Urinary bladder (tissue), 4 donors: Measurements from ENCODE around the gene CABLES1. TPM values are rescaled to one million over a fixed set of nuclear protein-coding genes. Genes with fewer than 3 reads are reported as not detected.
"Not testable (repeated sequence)": the region's sequence is repeated elsewhere in the genome, so short reads cannot be mapped to it uniquely, and the experiment has no call there.

Source experiments
- DNase-seq: peaks from one replicate; pipeline ENCODE4 v3.0.0-alpha.2; 2015; ENCODE audit errors: extremely low spot score
- H3K27ac ChIP-seq: one replicate; pipeline ENCODE4 v1.5.1; 2013; ENCODE audit warnings: low read depth, mild to moderate bottlenecking, moderate library complexity
- H3K36me3 ChIP-seq: one replicate; pipeline ENCODE4 v1.6.1; 2013; ENCODE audit warnings: mild to moderate bottlenecking, moderate library complexity; ENCODE audit not compliant: insufficient read depth
- H3K4me1 ChIP-seq: one replicate; pipeline ENCODE4 v1.6.1; 2013; ENCODE audit warnings: mild to moderate bottlenecking, moderate library complexity; ENCODE audit not compliant: insufficient read depth
- H3K4me3 ChIP-seq: one replicate; pipeline ENCODE4 v1.5.1; 2013; ENCODE audit warnings: low read depth, low read length
- WGBS: extraction: QIAGEN DNeasy Blood & Tissue Kit; methylation state at CpG from one replicate; pipeline ENCODE4 v1.1.7; 2013; 5-methylcytosine and 5-hydroxymethylcytosine counted together
- polyA plus RNA-seq: library from polyadenylated mRNA; stranded (reverse); fragments of 200-250 nt; gene quantifications from one replicate; pipeline ENCODE4 v1.2.3, GENCODE V29; 2013
- total RNA-seq: library from RNA; depleted of rRNA; stranded (reverse); fragments of >200 nt; gene quantifications from one replicate; pipeline ENCODE4 v1.2.3, GENCODE V29; 2014
- donor health status: healthy with polysubstance abuse.
- donor health status: healthy.

CABLES1 gene
- total and polyA plus RNA-seq, 2 donors: 4.5 to 14.6 TPM

DNA sequence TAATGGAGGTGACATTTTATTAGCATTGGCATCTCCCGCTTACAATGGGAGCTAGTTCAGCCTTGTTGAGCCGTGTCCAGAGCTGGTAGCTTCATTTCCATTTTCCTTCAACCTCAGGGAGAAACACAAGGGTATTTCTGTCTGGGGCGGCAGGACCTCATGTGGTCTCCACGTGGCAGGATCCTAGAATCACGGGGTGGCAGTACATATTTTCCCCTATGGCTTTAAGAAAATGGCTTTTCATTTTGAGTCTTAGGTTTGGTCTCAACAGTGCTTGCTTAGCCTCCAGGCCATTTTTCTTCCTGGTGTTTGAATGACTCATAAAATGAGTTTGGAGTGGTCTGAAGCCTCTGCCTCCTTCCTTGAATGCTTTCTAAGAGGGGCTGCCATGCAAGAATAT is 20.3 kb downstream of the CABLES1 start:
- Histone ChIP-seq H3K27ac (no peak overlapping the region), H3K36me3 (no peaks in the 10 kb centered on the region), H3K4me1 (no peaks in the 10 kb centered on the region), H3K4me3 (no peak overlapping the region)
- no peak for DNase-seq
- WGBS: 74% methylated on average over 5 of the region's 5 CpGs

- 93% methylated on average over 7 of the region's 7 CpGs for WGBS
- H3K4me1 ChIP-seq: no peaks in the 10 kb centered on the region
- no peak overlapping the region for H3K27ac ChIP-seq
- H3K36me3 ChIP-seq: no peaks in the 10 kb centered on the region
- DNase-seq: no peak
- no peak overlapping the region for H3K4me3 ChIP-seq
These were observed 20.8 kb downstream of the CABLES1 start for GRCh38 chr18:23156134-23156533.

DNA sequence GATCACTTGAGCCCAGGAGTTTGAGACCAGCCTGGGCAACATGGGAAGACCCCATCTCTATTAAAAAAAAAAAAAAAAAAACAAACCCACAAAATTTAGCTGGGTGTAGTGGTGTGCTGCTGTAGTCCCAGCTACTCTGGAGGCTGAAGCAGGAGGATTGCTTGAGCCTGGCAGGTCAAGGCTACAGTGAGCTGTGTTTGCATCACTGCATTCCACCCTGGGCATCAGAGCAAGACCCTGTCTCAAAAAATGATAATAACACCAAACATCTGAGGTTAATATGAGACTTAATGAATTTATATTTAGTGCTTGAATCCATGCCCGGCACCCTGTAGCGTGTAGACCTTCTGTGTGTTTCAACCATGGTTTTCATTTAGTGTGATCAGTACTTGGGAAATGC is 22.8 kb downstream of the CABLES1 start:
- WGBS: 96% methylated on average over 2 of the region's 2 CpGs
- DNase-seq: no peak
- H3K36me3 ChIP-seq: no peaks in the 10 kb centered on the region
- no peaks in the 10 kb centered on the region for H3K4me1 ChIP-seq
- no peak overlapping the region for H3K27ac ChIP-seq
- no peak overlapping the region for H3K4me3 ChIP-seq

- H3K4me1 ChIP-seq, H3K27ac ChIP-seq, H3K36me3 ChIP-seq, H3K4me3 ChIP-seq, DNase-seq: not testable (repeated sequence)
- 88% methylated on average over 14 of the region's 14 CpGs for WGBS
These were observed 23.6 kb downstream of the CABLES1 start for GRCh38 chr18:23158884-23159283.

DNA sequence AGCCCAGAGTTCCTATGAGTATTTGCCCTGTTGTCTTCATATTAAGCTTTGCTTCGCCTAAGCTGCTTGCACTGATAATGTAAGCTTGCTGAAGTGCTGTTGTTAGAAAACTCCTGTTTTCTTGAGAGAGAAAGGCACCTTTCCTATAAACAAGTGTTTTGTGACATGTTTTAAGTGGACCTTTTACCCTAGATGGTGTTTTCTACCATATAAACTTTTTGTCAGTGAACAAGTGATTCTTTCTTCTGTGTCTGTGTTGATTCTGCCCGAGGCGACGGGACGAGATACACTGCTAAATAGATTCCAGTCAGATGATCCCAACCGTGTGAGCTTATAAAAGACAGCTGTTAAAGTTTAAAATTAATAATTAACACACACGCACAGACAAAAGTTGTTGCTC is 24.1 kb downstream of the CABLES1 start:
- H3K36me3 ChIP-seq: no peaks in the 10 kb centered on the region
- DNase-seq: no peak
- H3K27ac ChIP-seq: no peak overlapping the region
- H3K4me1 ChIP-seq: no peaks in the 10 kb centered on the region
- H3K4me3 ChIP-seq: no peak overlapping the region
- WGBS: 67% methylated on average over 7 of the region's 7 CpGs

DNA sequence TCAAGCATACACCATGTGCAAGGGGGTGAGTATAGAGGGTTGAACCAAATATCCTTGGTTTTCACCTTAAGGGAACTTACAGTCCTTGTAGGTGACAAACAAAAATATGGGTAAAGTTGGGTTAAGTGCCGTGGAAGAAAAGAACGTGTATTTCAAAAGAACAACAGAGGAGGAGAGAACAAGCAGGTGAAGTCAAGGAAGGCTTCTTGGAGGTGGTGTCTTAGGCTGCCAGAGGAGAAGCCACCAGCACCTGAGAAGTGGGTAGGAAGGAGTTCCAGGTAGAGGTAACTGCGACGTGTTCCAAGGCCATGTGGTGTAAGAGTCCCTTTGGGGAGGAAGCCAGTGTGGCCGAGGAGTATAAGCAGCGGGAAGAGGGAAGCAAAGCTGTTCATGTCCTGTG is 27.2 kb downstream of the CABLES1 start:
- no peak for DNase-seq
- Histone ChIP-seq H3K4me1 (no peaks in the 10 kb centered on the region), H3K4me3 (no peak overlapping the region), H3K36me3 (no peaks in the 10 kb centered on the region), H3K27ac (no peak overlapping the region)
- WGBS: 92% methylated on average over 6 of the region's 6 CpGs

- H3K27ac ChIP-seq: no peak overlapping the region
- no peak for DNase-seq
- 85% methylated on average over 11 of the region's 11 CpGs for WGBS
- no peak overlapping the region for H3K4me3 ChIP-seq
- H3K36me3 ChIP-seq: no peaks in the 10 kb centered on the region
- no peaks in the 10 kb centered on the region for H3K4me1 ChIP-seq
These were observed 28.7 kb downstream of the CABLES1 start for GRCh38 chr18:23163786-23164533.

GRCh38 chr18:23165271-23166068 is 30.2 kb downstream of the CABLES1 start:
- no peak for DNase-seq
- 97% methylated on average over 9 of the region's 9 CpGs for WGBS

GRCh38 chr18:23166891-23167541 is 31.7 kb downstream of the CABLES1 start:
- DNase-seq: no peak
- Histone ChIP-seq H3K36me3 (no peaks in the 10 kb centered on the region), H3K27ac (no peak overlapping the region), H3K4me3 (no peak overlapping the region), H3K4me1 (no peaks in the 10 kb centered on the region)
- 51% methylated on average over 7 of the region's 7 CpGs for WGBS

More at GRCh38 chr18:23165271-23166068, 30.2 kb downstream of the CABLES1 start:
- Histone ChIP-seq H3K4me3 (no peak overlapping the region), H3K4me1 (no peaks in the 10 kb centered on the region), H3K27ac (no peak overlapping the region), H3K36me3 (no peaks in the 10 kb centered on the region)

GRCh38 chr18:23169673-23170044 is 34.4 kb downstream of the CABLES1 start:
- DNase-seq: no peak
- H3K4me3 ChIP-seq: no peak overlapping the region
- H3K27ac ChIP-seq: no peak overlapping the region
- WGBS: 82% methylated on average over 7 of the region's 7 CpGs
- no peaks in the 10 kb centered on the region for H3K36me3 ChIP-seq
- H3K4me1 ChIP-seq: no peaks in the 10 kb centered on the region

DNA sequence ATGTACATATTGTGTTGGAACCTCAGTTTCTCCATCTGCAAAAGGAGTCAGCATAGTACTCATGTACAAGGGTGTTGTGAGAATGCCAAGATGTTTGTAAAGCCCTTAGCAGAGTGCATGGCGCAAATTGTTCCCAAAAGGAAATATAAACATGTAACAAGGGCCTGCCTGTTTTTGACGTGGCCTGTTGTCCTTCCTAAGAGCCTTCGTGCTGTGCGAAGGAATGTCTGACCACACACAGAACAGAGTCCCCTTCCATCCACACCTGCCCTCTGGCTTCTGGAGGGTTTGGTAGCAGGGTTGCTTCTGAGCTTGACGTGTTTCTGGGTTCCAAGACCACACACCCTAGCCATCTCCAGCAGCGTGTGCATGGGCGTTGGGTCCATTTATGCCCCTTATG is 34.9 kb downstream of the CABLES1 start:
- 93% methylated on average over 7 of the region's 7 CpGs for WGBS
- no peaks in the 10 kb centered on the region for H3K36me3 ChIP-seq
- DNase-seq: no peak
- H3K4me1 ChIP-seq: no peaks in the 10 kb centered on the region
- H3K27ac ChIP-seq: no peak overlapping the region
- H3K4me3 ChIP-seq: no peak overlapping the region

DNA sequence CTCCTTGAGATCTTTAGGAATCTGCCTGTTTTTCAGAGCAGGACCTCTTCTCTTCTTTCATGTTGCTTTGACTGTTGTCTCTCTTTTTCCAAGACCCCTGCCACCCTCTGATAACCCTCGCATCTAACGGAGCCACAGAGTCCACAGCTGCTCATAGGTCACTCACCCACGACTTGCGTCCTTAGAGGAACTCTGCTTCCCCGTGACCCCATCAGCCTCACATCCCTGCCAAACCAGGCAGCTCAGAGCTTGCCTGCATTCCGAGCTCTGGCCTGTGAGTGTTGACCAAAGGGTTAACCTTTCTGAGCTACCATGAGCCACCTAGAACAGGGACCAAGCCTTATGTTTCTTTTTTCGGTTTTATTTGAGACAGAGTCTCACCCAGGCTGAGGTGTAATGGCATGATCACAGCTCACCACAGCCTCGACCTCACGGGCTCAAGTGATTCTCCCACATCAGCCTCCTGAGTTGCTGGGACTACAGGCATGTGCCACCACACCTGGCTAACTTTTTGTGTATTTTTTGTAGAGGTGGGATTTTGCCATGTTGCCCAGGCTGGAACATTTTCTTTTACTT is 36.4 kb downstream of the CABLES1 start:
- 90% methylated on average over 9 of the region's 9 CpGs for WGBS
- no peak for DNase-seq
- H3K4me1 ChIP-seq: no peaks in the 10 kb centered on the region
- H3K36me3 ChIP-seq: no peaks in the 10 kb centered on the region
- H3K27ac ChIP-seq: no peak overlapping the region
- no peak overlapping the region for H3K4me3 ChIP-seq

- Histone ChIP-seq H3K27ac (no peak overlapping the region), H3K4me3 (no peak overlapping the region), H3K4me1 (no peaks in the 10 kb centered on the region), H3K36me3 (no peaks in the 10 kb centered on the region)
- no peak for DNase-seq
- 94% methylated on average over 14 of the region's 14 CpGs for WGBS
These were observed 37.5 kb downstream of the CABLES1 start for GRCh38 chr18:23172591-23173380.
